CD4-positive, alpha-beta T cell treated with Interleukin-15 for 4 hours (primary cell): Measurements from ENCODE around the gene SHC2.
"Not testable (repeated sequence)": the region's sequence is repeated elsewhere in the genome, so short reads cannot be mapped to it uniquely, and the experiment has no call there.

ENCODE experiments used
- DNase-seq: peaks from one replicate; pipeline ENCODE4 v3.0.0-alpha.2; 2020; ENCODE audit warnings: low spot score

The SHC2 gene

DNA sequence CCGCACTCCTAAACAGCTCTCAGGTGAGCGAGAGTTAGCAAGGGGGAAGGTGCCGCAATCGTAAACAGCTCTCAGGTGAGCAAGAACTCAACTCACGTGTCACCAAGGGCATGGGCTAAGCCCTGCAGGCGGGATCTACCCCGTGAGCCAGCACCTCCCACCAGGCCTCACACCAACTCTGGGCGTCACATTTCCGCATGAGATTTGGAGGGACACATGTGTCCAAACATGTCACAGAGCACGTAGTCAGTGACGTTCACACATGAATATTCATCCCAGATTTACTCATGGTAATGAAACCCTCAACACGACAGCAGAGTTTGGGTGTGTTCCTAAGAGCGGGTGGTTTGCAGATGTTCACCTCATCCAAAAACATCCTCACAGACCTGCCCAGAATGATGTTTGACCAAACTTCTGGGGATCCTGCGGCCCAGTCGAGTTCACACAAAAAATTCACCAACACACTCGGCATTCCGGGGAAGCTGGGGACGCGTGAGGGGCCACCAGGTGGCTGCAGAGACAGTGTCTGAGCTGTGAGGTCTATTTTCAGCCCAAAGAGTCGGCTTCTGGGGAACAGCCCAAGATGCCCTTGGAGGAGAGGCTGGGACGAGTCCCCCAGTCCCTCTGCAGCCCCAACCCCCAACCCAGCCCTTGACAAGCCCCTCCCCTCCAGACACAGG, 71.4 kb downstream of the SHC2 start:
- DNase-seq = no peak

DNA sequence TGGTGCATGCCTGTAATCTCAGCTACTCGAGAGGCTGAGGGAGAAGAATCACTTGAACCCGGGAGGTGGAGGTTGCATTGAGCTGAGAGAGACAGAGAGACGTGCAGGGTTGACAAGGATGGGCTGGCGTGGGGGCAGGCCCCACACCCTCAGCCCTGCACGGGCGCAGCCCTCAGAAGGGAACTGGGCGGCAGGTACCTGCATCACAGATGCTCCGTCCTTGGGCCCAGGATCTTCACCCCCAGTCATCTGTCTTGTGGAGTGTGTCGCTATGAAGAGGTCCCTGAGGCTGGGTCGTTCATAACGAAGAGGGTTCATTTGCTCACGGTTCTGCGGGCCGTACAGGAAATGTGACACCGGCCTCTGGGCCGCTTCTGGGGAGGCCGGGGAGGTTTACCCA, 72.1 kb downstream of the SHC2 start:
- no peak for DNase-seq

DNA sequence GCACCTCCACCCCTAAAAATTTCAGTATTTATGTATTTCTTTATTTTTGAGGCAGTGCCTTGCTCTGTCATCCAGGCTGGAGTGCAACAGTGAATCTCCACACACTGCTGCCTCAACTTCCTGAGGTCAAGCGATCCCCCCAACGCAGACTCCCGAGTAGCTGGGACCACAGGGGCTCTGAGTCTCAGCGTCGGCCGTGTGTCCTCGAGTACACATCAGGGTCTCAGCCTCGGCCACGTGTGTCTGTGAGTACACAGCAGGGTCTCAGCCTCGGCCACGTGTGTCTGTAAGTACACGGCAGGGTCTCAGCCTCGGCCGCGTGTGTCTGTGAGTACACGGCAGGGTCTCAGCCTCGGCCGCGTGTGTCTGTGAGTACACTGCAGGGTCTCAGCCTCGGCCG, 73.1 kb downstream of the SHC2 start:
- no peak for DNase-seq

DNA sequence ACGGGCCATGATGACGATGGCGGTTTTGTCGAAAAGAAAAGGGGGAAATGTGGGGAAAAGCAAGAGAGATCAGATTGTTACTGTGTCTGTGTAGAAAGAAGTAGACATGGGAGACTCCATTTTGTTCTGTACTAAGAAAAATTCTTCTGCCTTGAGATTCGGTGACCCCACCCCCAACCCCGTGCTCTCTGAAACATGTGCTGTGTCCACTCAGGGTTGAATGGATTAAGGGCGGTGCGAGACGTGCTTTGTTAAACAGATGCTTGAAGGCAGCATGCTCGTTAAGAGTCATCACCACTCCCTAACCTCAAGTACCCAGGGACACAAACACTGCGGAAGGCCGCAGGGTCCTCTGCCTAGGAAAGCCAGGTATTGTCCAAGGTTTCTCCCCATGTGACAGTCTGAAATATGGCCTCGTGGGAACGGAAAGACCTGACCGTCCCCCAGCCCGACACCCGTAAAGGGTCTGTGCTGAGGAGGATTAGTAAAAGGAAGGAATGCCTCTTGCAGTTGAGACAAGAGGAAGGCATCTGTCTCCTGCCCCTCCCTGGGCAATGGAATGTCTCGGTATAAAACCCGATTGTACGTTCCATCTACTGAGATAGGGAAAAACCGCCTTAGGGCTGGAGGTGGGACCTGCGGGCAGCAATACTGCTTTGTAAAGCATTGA, 74.1 kb downstream of the SHC2 start:
- not testable (repeated sequence) for DNase-seq

- DNase-seq = not testable (repeated sequence)
Observed at GRCh38 chr19:386189-386588, 74.6 kb downstream of the SHC2 start.

DNA sequence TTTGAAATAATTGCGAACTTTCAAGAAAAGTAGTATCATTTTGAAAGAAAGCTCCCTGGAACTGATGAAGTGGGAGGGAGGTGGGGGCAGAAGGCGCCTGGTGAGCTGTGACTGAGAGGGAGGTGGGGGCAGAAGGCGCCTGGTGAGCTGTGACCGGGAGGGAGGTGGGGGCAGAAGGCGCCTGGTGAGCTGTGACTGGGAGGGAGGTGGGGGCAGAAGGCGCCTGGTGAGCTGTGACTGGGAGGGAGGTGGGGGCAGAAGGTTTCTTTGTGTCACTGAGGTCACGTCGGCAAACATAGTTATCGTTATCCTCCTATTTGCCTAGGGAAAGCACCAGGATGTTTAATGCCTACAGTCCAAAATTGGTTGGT, 76.0 kb downstream of the SHC2 start:
- no peak for DNase-seq

- DNase-seq = no peak
Observed at GRCh38 chr19:383922-384798, 76.7 kb downstream of the SHC2 start.

GRCh38 chr19:383040-383439, 77.8 kb downstream of the SHC2 start:
- DNase-seq = no peak

GRCh38 chr19:382578-382977, 78.3 kb downstream of the SHC2 start:
- peak; percentile 58 for DNase-seq

DNA sequence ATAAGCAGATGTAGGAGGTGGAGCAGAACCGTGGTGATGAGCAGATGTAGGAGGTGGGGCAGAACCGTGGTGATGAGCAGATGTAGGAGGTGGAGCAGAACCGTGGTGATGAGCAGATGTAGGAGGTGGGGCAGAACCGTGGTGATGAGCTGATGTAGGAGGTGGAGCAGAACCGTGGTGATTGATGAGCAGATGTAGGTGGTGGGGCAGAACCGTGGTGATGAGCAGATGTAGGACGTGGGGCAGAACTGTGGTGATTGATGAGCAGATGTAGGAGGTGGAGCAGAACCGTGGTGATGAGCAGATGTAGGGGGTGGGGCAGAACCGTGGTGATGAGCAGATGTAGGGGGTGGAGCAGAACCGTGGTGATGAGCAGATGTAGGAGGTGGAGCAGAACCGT, 78.9 kb downstream of the SHC2 start:
- not testable (repeated sequence) for DNase-seq

GRCh38 chr19:380618-381219, 80.1 kb downstream of the SHC2 start:
- not testable (repeated sequence) for DNase-seq

- no peak for DNase-seq
Observed at GRCh38 chr19:379796-380195, 81.0 kb downstream of the SHC2 start.

DNA sequence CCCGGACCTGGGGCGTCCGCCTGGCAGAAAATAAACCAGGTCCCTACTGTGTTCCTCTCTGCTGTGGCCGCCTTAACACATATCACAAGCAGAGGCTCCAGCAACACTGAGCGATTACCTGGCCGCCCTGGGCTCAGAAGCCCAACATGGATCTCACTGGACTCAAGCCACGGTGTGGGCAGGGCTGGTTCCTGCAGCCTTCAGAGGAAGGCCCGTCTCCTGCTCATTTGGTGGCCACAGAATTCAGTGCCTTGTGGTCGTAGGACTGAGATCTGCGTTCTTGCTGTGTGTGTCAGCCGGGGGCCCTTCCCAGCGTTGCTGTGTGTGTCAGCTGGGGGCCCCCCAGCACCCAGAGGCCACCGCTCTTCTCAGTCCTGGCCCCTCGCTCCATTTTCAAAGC, 82.1 kb downstream of the SHC2 start:
- no peak for DNase-seq

DNA sequence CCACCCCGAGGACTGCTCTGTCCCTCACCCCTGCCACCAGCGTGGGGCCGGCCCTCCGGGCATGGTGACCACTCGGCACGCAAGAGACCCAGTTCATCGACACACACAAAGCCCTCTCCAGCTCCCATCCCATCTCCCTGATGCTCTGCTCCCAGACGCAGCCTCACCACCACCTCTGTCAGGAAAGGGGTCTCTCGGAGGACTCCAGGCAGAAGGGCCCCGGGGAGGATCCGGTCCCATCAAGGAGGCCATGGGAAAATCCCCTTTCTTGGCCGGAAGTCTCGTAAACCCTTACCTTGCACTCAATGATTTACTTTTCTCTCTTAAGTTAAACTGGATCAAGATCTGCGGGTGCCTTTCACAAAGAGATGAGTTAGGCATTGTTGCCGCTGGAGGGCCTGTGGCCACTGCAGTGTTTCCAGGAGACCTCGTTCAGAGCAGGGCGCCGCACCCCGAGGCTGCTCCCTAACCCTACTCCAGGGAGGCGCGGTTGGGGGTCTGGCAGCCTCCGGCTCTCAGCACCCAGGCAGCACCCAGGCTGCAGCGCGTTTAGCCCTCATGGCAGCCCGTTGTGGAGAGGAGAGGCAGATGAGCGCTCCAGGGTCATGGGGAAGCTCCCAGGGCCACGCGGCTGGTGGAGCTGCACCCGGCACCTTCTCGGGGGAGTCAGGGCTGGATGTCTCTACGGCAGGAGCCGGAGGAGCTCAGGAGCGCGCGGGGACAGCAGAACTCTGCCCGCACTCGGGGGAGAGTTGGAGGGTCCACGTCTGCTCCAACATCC, 82.8 kb downstream of the SHC2 start:
- DNase-seq = no peak

- no peak for DNase-seq
Observed at GRCh38 chr19:376111-376470, 84.7 kb downstream of the SHC2 start.

GRCh38 chr19:375395-376110, 85.3 kb downstream of the SHC2 start:
- DNase-seq = no peak

- DNase-seq = no peak
Observed at GRCh38 chr19:374886-375235, 86.0 kb downstream of the SHC2 start.

- DNase-seq = no peak
Observed at GRCh38 chr19:374183-374885, 86.5 kb downstream of the SHC2 start.

GRCh38 chr19:373391-374182, 87.2 kb downstream of the SHC2 start:
- no peak for DNase-seq
